GM12878 (cell line): ENCODE data around the gene DCAF15.

Experiments used
- CBFB ChIP-seq: IDR thresholded peaks from 2 replicates; pipeline ENCODE4 v1.6.1; 2016; ENCODE audit warnings: antibody characterized with exemption, low read depth
- EZH2 ChIP-seq: IDR thresholded peaks from 2 replicates; pipeline ENCODE4 v1.6.1; 2012; ENCODE audit warnings: low read depth, mild to moderate bottlenecking, control low read depth, inconsistent platforms, low read length, borderline replicate concordance; ENCODE audit not compliant: control insufficient read depth
- FOXM1 ChIP-seq: IDR thresholded peaks from 2 replicates; pipeline ENCODE4 v1.6.1; 2012; ENCODE audit warnings: low read depth, mild to moderate bottlenecking, inconsistent platforms, low read length, moderate library complexity
- JUNB ChIP-seq: IDR thresholded peaks from 2 replicates; pipeline ENCODE4 v1.6.1; 2016; ENCODE audit warnings: antibody characterized with exemption, mild to moderate bottlenecking
- JUND ChIP-seq: IDR thresholded peaks from 2 replicates; pipeline ENCODE4 v1.6.1; 2012; ENCODE audit warnings: low read depth, mild to moderate bottlenecking, low read length, improper control_type of control experiment, moderate library complexity
- POLR2A ChIP-seq: IDR thresholded peaks from 2 replicates; pipeline ENCODE4 v1.6.1; 2011; ENCODE audit warnings: low read depth, mild to moderate bottlenecking, low read length
- RAD21 ChIP-seq: IDR thresholded peaks from 2 replicates; pipeline ENCODE4 v1.6.1; 2011; ENCODE audit warnings: mild to moderate bottlenecking, low read depth, low read length, moderate library complexity; ENCODE audit not compliant: insufficient read depth
- RCOR1 ChIP-seq: conservative IDR thresholded peaks from 2 replicates; pipeline ENCODE4 v1.6.1; 2012; ENCODE audit warnings: low read depth, low read length, improper control_type of control experiment
- TAF1 ChIP-seq: IDR thresholded peaks from 2 replicates; pipeline ENCODE4 v1.6.1; 2011; ENCODE audit warnings: mild to moderate bottlenecking, low read depth, low read length, borderline replicate concordance
- TF ChIP-seq, protein P1 (sequence below): fragments of 450-650 bp; IDR thresholded peaks from 2 replicates; pipeline ENCODE4 v1.6.1; 2014; ENCODE audit warnings: mild to moderate bottlenecking
- TF ChIP-seq, protein P2 (sequence below), 3 experiments: IDR thresholded peaks in 2 of 3; conservative IDR thresholded peaks in 1 of 3; 2 replicates each; pipeline ENCODE4 v1.5.1; 2011; ENCODE audit warnings: low read depth in 3 of 3, low read length in 3 of 3, mild to moderate bottlenecking in 3 of 3, control low read depth in 2 of 3, moderate library complexity in 2 of 3, inconsistent platforms in 1 of 3, mixed read lengths in 1 of 3; ENCODE audit not compliant: control insufficient read depth in 2 of 3, insufficient read depth in 1 of 3; ENCODE audit errors: extremely low read depth in 1 of 3

DNA sequence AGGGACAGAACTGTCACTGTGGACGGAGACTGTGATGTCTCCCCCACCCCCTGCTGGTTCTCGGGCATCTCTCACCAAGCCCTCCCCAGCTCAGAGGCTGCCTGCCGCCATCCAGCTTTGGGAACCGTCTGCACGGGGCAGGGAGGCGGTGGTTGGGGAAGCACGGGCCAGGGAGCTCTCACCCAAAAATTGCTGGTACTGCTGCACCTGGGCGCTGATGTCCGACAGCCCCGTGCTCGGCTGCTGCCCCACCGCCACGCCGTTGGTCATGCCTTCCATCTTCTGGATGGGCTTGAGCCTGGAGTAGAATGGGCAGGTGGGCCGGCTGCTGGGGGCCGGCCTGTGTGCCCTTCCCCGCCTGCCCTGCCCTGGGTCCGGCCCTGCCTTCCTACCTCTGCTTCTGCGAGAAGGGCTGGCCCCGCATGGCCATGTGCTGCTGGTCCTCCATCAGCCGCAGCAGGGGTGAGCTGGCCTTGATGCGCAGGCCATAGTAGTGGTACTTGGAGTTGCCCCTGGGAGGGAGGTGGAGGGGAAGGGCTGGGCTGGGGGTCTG lies 16.1 kb downstream of the DCAF15 start:
- TF ChIP-seq POLR2A = no peak
- TF ChIP-seq, protein P1, sequence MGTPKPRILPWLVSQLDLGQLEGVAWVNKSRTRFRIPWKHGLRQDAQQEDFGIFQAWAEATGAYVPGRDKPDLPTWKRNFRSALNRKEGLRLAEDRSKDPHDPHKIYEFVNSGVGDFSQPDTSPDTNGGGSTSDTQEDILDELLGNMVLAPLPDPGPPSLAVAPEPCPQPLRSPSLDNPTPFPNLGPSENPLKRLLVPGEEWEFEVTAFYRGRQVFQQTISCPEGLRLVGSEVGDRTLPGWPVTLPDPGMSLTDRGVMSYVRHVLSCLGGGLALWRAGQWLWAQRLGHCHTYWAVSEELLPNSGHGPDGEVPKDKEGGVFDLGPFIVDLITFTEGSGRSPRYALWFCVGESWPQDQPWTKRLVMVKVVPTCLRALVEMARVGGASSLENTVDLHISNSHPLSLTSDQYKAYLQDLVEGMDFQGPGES = no peak
- no peak for TF ChIP-seq TAF1
- no peak for TF ChIP-seq CBFB
- no peak for TF ChIP-seq JUND
- no peak for TF ChIP-seq RAD21
- no peak for TF ChIP-seq FOXM1
- TF ChIP-seq RCOR1 = no peak
- no peak for TF ChIP-seq JUNB
- no peak for TF ChIP-seq EZH2
- TF ChIP-seq, protein P2, sequence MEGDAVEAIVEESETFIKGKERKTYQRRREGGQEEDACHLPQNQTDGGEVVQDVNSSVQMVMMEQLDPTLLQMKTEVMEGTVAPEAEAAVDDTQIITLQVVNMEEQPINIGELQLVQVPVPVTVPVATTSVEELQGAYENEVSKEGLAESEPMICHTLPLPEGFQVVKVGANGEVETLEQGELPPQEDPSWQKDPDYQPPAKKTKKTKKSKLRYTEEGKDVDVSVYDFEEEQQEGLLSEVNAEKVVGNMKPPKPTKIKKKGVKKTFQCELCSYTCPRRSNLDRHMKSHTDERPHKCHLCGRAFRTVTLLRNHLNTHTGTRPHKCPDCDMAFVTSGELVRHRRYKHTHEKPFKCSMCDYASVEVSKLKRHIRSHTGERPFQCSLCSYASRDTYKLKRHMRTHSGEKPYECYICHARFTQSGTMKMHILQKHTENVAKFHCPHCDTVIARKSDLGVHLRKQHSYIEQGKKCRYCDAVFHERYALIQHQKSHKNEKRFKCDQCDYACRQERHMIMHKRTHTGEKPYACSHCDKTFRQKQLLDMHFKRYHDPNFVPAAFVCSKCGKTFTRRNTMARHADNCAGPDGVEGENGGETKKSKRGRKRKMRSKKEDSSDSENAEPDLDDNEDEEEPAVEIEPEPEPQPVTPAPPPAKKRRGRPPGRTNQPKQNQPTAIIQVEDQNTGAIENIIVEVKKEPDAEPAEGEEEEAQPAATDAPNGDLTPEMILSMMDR (IDR thresholded peaks at IDR 0.05 in 2 of 3, conservative IDR thresholded peaks at IDR 0.05 in 1 of 3; ENCODE audit: control insufficient read depth in 2 of 3, extremely low read depth in 1 of 3, insufficient read depth in 1 of 3, low read depth in 3 of 3, low read length in 3 of 3) = no peak
